Neural cell (in vitro differentiated cells): ENCODE measurements around the gene EOMES.

Experiments
- CTCF ChIP-seq: fragments of 450-650 bp; IDR thresholded peaks from 2 replicates; pipeline ENCODE4 v1.5.1; 2014; ENCODE audit warnings: antibody characterized with exemption, mild to moderate bottlenecking, moderate library complexity; ENCODE audit not compliant: poor library complexity, severe bottlenecking
- EZH2 ChIP-seq: fragments of 200-600, 300-800 bp; shearing (Covaris generic), sonication (generic); IDR thresholded peaks from 2 replicates; pipeline ENCODE4 v1.6.1; 2014; ENCODE audit warnings: antibody characterized with exemption, low read length, borderline replicate concordance, mild to moderate bottlenecking; ENCODE audit not compliant: insufficient read depth, poor library complexity, severe bottlenecking
- POLR2AphosphoS5 ChIP-seq: IDR thresholded peaks from 2 replicates; pipeline ENCODE4 v1.6.1; 2012
- RAD21 ChIP-seq: fragments of 450-650 bp; conservative IDR thresholded peaks from 2 replicates; pipeline ENCODE4 v1.6.1; 2014; ENCODE audit warnings: antibody characterized with exemption, mild to moderate bottlenecking, moderate library complexity
- SMC3 ChIP-seq: fragments of 450-650 bp; conservative IDR thresholded peaks from 2 replicates; pipeline ENCODE4 v1.6.1; 2014; ENCODE audit warnings: antibody characterized with exemption, mild to moderate bottlenecking, moderate library complexity; ENCODE audit not compliant: poor library complexity
- TAF1 ChIP-seq: IDR thresholded peaks from 2 replicates; pipeline ENCODE4 v1.6.1; 2012; ENCODE audit warnings: low read depth
- TF ChIP-seq, protein P1 (sequence below): IDR thresholded peaks from 2 replicates; pipeline ENCODE4 v1.6.1; 2012; ENCODE audit warnings: borderline replicate concordance

DNA sequence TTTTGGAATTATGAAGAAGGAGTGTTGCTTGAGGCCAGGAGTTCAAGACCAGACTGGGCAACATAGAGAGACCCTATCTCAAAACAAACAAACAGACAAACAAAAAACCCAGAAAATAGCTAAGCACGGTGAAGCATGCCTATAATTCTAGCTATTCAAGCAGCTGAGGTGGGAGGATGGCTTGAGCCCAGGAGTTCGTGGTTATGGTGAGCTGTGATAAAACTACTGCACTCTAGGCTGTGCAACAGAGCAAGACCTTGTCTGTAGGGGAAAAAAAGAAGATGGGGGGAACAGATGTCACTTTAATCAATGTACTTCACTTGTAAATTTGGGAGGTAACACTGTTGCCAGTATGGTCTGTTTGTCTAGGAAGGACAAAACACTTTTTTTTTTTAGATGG, 18.7 kb upstream of the EOMES start:
- TF ChIP-seq CTCF (no peak), TAF1 (no peak), POLR2AphosphoS5 (no peak), SMC3 (no peak), RAD21 (no peak), EZH2 (no peak)
- TF ChIP-seq, protein P1, sequence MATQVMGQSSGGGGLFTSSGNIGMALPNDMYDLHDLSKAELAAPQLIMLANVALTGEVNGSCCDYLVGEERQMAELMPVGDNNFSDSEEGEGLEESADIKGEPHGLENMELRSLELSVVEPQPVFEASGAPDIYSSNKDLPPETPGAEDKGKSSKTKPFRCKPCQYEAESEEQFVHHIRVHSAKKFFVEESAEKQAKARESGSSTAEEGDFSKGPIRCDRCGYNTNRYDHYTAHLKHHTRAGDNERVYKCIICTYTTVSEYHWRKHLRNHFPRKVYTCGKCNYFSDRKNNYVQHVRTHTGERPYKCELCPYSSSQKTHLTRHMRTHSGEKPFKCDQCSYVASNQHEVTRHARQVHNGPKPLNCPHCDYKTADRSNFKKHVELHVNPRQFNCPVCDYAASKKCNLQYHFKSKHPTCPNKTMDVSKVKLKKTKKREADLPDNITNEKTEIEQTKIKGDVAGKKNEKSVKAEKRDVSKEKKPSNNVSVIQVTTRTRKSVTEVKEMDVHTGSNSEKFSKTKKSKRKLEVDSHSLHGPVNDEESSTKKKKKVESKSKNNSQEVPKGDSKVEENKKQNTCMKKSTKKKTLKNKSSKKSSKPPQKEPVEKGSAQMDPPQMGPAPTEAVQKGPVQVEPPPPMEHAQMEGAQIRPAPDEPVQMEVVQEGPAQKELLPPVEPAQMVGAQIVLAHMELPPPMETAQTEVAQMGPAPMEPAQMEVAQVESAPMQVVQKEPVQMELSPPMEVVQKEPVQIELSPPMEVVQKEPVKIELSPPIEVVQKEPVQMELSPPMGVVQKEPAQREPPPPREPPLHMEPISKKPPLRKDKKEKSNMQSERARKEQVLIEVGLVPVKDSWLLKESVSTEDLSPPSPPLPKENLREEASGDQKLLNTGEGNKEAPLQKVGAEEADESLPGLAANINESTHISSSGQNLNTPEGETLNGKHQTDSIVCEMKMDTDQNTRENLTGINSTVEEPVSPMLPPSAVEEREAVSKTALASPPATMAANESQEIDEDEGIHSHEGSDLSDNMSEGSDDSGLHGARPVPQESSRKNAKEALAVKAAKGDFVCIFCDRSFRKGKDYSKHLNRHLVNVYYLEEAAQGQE, result no peak
